ENCODE measurements around the gene TAB2.
"Not testable (repeated sequence)": the region's sequence is repeated elsewhere in the genome, so short reads cannot be mapped to it uniquely, and the experiment has no call there.

Gene TAB2

GRCh38 chr6:149441740-149442139 is 124.2 kb downstream of the TAB2 start:
- DNase-seq (ENCODE audit: low read depth in 2 of 2), result no peak
- no peak for TF ChIP-seq CTCF (IDR thresholded peaks at IDR 0.05; ENCODE audit: low read depth, low read length)

GRCh38 chr6:149443411-149444181 is 126.1 kb downstream of the TAB2 start:
- no peak for TF ChIP-seq CTCF (IDR thresholded peaks at IDR 0.05; ENCODE audit: low read depth, low read length)
- DNase-seq (ENCODE audit: low read depth in 2 of 2), result peak; percentile 64 to 74
- no peak overlapping the region for H3K4me3 ChIP-seq (replicated peaks in 1 of 2; ENCODE audit: low read depth in 2 of 2, low read length in 2 of 2)

More at GRCh38 chr6:149441740-149442139, 124.2 kb downstream of the TAB2 start:
- no peak overlapping the region for H3K4me3 ChIP-seq (replicated peaks in 1 of 2; ENCODE audit: low read depth in 2 of 2, low read length in 2 of 2)

DNA sequence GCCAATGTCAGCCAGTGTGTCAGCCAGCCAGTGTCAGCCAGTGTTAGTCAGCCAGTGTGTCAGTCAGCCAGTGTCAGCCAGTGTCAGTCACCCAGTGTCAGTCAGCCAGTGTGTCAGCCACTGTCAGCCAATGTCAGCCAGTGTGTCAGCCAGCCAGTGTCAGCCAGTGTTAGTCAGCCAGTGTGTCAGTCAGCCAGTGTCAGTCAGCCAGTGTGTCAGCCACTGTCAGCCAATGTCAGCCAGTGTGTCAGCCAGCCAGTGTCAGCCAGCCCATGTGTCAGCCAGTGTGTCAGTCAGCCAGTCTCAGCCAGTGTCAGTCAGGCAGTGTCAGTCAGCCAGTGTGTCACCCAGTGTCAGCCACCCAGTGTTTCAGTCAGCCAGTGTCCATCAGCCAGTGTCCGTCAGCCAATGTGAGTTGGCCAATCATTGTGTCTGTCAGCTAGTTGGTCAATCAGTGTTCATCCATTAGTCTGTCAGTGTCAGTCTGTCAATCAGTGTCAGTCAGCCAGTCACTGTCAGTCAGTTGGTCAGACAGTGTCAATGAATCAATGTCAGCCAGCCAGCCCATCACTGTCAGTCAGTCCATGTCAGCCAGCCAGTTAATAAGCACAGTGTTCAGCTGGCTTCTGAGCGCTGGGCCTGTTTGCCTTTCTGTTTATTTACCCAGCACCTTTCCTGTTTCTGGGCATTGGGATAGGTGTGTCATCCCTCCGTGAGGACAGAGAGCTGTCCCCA is 127.0 kb downstream of the TAB2 start:
- DNase-seq (ENCODE audit: low read depth in 2 of 2); H3K4me3 ChIP-seq (replicated peaks in 1 of 2; ENCODE audit: low read depth in 2 of 2, low read length in 2 of 2): not testable (repeated sequence)

DNA sequence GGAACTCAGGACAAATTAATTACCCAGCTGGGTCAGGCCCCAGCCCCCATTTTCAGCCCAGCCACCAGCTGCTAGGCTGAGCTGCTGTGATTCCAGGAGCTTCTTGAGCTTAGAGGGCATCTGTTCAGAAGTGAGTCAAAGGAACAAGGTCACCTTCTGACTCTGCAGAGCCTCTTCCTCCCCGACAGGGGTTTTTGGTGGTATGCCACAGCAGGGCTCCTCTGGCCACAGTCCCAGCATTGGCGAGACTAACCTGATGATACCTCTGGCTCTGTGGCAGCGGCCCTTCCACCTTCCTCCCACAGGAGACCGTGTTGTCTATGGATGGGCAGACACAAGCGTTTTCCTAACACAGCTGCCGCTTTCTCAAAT is 127.6 kb downstream of the TAB2 start:
- no peak for TF ChIP-seq CTCF (IDR thresholded peaks at IDR 0.05; ENCODE audit: low read depth, low read length)
- DNase-seq (ENCODE audit: low read depth in 2 of 2), result no peak
- H3K4me3 ChIP-seq (replicated peaks in 1 of 2; ENCODE audit: low read depth in 2 of 2, low read length in 2 of 2), result no peak overlapping the region

DNA sequence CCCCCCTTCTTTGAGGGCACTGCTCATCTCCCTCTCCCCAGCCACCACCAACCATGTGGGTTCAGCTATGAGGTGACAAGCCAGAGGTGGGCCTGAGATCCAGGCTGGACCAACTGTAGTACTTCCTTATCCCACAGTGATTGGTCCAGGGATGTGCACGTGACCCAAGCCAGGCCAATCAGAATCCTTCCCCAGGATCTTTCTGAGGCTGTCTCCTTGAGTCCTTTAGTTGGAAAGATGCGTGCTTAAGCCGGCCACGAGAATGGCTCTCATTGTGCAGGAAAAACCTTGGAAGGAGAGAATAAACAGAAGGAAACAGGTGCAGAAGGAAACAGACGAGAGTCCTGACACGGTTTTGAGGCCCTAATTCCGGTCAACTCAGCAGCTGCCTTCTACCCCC is 128.1 kb downstream of the TAB2 start:
- no peak for DNase-seq (ENCODE audit: low read depth in 2 of 2)
- no peak for TF ChIP-seq CTCF (IDR thresholded peaks at IDR 0.05; ENCODE audit: low read depth, low read length)
- H3K4me3 ChIP-seq (replicated peaks in 1 of 2; ENCODE audit: low read depth in 2 of 2, low read length in 2 of 2), result no peak overlapping the region

DNA sequence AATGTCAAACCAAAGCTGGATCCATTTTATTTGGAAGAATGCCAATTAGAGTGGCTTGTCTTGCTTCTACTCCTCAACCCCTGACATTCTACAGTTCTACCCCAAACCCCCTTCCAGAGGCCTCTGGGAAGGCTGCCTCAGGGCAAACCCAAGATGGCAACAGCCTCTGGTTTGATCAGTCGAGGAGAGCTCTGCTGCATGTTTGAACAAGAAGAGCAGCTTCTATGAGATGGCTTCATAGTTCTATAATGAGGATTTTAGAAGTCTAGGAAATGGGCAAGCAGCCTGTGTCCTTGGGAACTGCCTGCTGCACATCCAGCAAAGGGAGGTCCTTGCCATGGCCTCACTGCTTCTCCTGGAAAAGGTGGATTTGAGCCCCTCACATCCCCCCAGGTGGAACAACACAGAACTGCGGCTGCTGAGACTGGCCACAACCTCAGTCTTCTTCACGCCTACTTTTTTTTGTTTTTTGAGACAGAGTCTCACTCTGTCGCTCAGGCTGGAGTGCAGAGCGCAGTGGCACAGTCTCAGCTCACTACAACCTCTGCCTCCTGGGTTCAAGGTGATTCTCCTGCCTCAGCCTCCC is 129.4 kb downstream of the TAB2 start:
- no peak overlapping the region for H3K4me3 ChIP-seq (replicated peaks in 1 of 2; ENCODE audit: low read depth in 2 of 2, low read length in 2 of 2)
- DNase-seq (ENCODE audit: low read depth in 2 of 2), result no peak
- TF ChIP-seq CTCF (IDR thresholded peaks at IDR 0.05; ENCODE audit: low read depth, low read length), result no peak

GRCh38 chr6:149448821-149449453 is 131.4 kb downstream of the TAB2 start:
- H3K4me3 ChIP-seq (replicated peaks in 1 of 2; ENCODE audit: low read depth in 2 of 2, low read length in 2 of 2), result no peak overlapping the region
- TF ChIP-seq CTCF (IDR thresholded peaks at IDR 0.05; ENCODE audit: low read depth, low read length), result no peak
- DNase-seq (ENCODE audit: low read depth in 2 of 2), result no peak
